ENCODE data around the gene ACLY. TPM values are rescaled to one million over a fixed set of nuclear protein-coding genes. Genes with fewer than 3 reads are reported as not detected.

Gene ACLY
- total and polyA plus RNA-seq, 2 experiments from 2014 or later, result 101 to 157 TPM

GRCh38 chr17:41891135-41892020 is 27.4 kb downstream of the ACLY start:
- H3K27me3 ChIP-seq, result no peaks in the 10 kb centered on the region
- no peak for DNase-seq (ENCODE audit: low spot score)
- no peaks in the 10 kb centered on the region for H3K36me3 ChIP-seq (replicated peaks; ENCODE audit: insufficient read depth, low read depth)
- WGBS (ENCODE audit: low lambda C conversion rate, missing lambda C conversion rate), result 98% methylated on average over 7 of the region's 7 CpGs
- no peak overlapping the region for H3K4me2 ChIP-seq
- H2AFZ ChIP-seq, result no peak overlapping the region
- peaks cover 13% of the 10 kb centered on the region for H3K4me1 ChIP-seq (ENCODE audit: insufficient read depth)
- H3K79me2 ChIP-seq, result no peaks in the 10 kb centered on the region
- no peak overlapping the region for H3K4me3 ChIP-seq
- no peaks in the 10 kb centered on the region for H3K9me3 ChIP-seq (ENCODE audit: low read depth)
- peaks cover 6% of the 10 kb centered on the region for H4K20me1 ChIP-seq (ENCODE audit: insufficient read depth, poor library complexity, severe bottlenecking)
- H3K9me2 ChIP-seq (replicated peaks; ENCODE audit: insufficient read depth), result no peaks in the 10 kb centered on the region
- TF ChIP-seq EZH2phosphoT487 (IDR thresholded peaks at IDR 0.05; ENCODE audit: low read depth, severe bottlenecking, unreplicated experiment), result no peak
- no peak for TF ChIP-seq EZH2 (IDR thresholded peaks at IDR 0.05; ENCODE audit: borderline replicate concordance)
- no peak for TF ChIP-seq CTCF (IDR thresholded peaks at IDR 0.05; ENCODE audit: poor library complexity)
- peak overlapping the region; percentile 16 for H3K27ac ChIP-seq

GRCh38 chr17:41888332-41888965 is 30.3 kb downstream of the ACLY start:
- no peak overlapping the region for H2AFZ ChIP-seq
- H3K4me2 ChIP-seq, result no peak overlapping the region
- H3K9me2 ChIP-seq (replicated peaks; ENCODE audit: insufficient read depth), result no peaks in the 10 kb centered on the region
- WGBS (ENCODE audit: low lambda C conversion rate, missing lambda C conversion rate), result 93% methylated on average over 6 of the region's 6 CpGs
- no peak for DNase-seq (ENCODE audit: low spot score)
- no peaks in the 10 kb centered on the region for H3K9me3 ChIP-seq (ENCODE audit: low read depth)
- TF ChIP-seq EZH2 (IDR thresholded peaks at IDR 0.05; ENCODE audit: borderline replicate concordance) (no peak), CTCF (IDR thresholded peaks at IDR 0.05; ENCODE audit: poor library complexity) (no peak), EZH2phosphoT487 (IDR thresholded peaks at IDR 0.05; ENCODE audit: low read depth, severe bottlenecking, unreplicated experiment) (no peak)
- no peaks in the 10 kb centered on the region for H3K4me1 ChIP-seq (ENCODE audit: insufficient read depth)
- H3K79me2 ChIP-seq, result no peaks in the 10 kb centered on the region
- H3K27ac ChIP-seq, result no peak overlapping the region
- no peaks in the 10 kb centered on the region for H3K27me3 ChIP-seq
- H4K20me1 ChIP-seq (ENCODE audit: insufficient read depth, poor library complexity, severe bottlenecking), result no peaks in the 10 kb centered on the region
- no peak overlapping the region for H3K4me3 ChIP-seq
- no peaks in the 10 kb centered on the region for H3K36me3 ChIP-seq (replicated peaks; ENCODE audit: insufficient read depth, low read depth)

GRCh38 chr17:41885733-41886132 is 33.0 kb downstream of the ACLY start:
- H3K27ac ChIP-seq, result no peak overlapping the region
- no peaks in the 10 kb centered on the region for H3K79me2 ChIP-seq
- H3K27me3 ChIP-seq, result no peaks in the 10 kb centered on the region
- H3K36me3 ChIP-seq (replicated peaks; ENCODE audit: insufficient read depth, low read depth), result no peaks in the 10 kb centered on the region
- no peaks in the 10 kb centered on the region for H3K9me3 ChIP-seq (ENCODE audit: low read depth)
- H3K4me3 ChIP-seq, result no peak overlapping the region
- DNase-seq (ENCODE audit: low spot score), result no peak
- no peak overlapping the region for H2AFZ ChIP-seq
- WGBS (ENCODE audit: low lambda C conversion rate, missing lambda C conversion rate), result 93% methylated on average over 6 of the region's 6 CpGs
- no peak overlapping the region for H3K4me2 ChIP-seq
- TF ChIP-seq EZH2 (IDR thresholded peaks at IDR 0.05; ENCODE audit: borderline replicate concordance) (no peak), CTCF (IDR thresholded peaks at IDR 0.05; ENCODE audit: poor library complexity) (no peak), EZH2phosphoT487 (IDR thresholded peaks at IDR 0.05; ENCODE audit: low read depth, severe bottlenecking, unreplicated experiment) (no peak)
- H4K20me1 ChIP-seq (ENCODE audit: insufficient read depth, poor library complexity, severe bottlenecking), result no peaks in the 10 kb centered on the region
- H3K9me2 ChIP-seq (replicated peaks; ENCODE audit: insufficient read depth), result no peaks in the 10 kb centered on the region
- no peaks in the 10 kb centered on the region for H3K4me1 ChIP-seq (ENCODE audit: insufficient read depth)
